ENCODE data around the gene PPP1R12A. TPM values are rescaled to one million over a fixed set of nuclear protein-coding genes. Genes with fewer than 3 reads are reported as not detected.

The PPP1R12A gene
- total and polyA plus RNA-seq, 9 of the 15 experiments (the other 6 are each of a cell fraction or from before 2014, with no cell fraction given), result 26.4 to 119 (median 53.3) TPM

DNA sequence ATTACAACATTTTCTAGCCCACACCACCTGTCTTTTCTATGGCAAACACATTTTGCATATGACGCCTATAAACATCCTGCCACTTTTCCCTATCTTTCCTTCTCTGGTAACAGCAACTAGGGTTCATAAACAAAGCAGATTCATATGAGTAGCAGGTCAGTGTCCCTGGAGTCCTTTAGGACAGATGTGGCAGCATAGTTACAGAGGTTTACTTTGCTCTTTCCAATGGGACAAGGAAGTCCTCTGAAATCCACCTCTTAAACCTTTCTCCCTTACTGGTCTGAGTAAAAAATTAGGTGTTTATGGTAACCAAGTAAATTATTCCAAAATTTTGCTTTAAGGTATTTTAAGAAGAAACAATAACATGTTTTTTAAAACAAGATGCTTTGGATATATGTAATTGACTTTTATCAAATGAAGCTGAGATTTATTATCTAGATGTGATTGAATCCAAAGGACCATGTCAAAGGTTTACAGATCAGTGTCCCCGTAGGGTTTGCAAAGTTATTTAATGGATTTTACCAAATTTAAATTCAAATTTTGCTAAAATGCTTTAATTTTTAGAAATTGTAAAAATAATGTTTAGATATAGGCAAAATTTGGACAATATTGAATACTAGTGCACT lies 164.9 kb downstream of the PPP1R12A start (continued):
- no peak for TF ChIP-seq ZNF589 (CRISPR knock-in tag; IDR thresholded peaks at IDR 0.05; ENCODE audit: low read depth)
- TF ChIP-seq, protein P1, sequence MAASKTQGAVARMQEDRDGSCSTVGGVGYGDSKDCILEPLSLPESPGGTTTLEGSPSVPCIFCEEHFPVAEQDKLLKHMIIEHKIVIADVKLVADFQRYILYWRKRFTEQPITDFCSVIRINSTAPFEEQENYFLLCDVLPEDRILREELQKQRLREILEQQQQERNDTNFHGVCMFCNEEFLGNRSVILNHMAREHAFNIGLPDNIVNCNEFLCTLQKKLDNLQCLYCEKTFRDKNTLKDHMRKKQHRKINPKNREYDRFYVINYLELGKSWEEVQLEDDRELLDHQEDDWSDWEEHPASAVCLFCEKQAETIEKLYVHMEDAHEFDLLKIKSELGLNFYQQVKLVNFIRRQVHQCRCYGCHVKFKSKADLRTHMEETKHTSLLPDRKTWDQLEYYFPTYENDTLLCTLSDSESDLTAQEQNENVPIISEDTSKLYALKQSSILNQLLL (CRISPR knock-in tag; IDR thresholded peaks at IDR 0.05; ENCODE audit: borderline replicate concordance), result no peak
- no peak for TF ChIP-seq CBX3 (IDR thresholded peaks at IDR 0.05; ENCODE audit: borderline replicate concordance in 1 of 2, low read length in 2 of 2)
- TF ChIP-seq CEBPG (CRISPR knock-in tag; IDR thresholded peaks at IDR 0.05), result no peak
- TF ChIP-seq CEBPG (tag; conservative IDR thresholded peaks at IDR 0.05 in 1 of 2, IDR thresholded peaks at IDR 0.05 in 1 of 2), result no peak
- no peak for TF ChIP-seq POLR3G (IDR thresholded peaks at IDR 0.05; ENCODE audit: extremely low read depth, insufficient read length, insufficient replicate concordance)
- TF ChIP-seq, protein P2, sequence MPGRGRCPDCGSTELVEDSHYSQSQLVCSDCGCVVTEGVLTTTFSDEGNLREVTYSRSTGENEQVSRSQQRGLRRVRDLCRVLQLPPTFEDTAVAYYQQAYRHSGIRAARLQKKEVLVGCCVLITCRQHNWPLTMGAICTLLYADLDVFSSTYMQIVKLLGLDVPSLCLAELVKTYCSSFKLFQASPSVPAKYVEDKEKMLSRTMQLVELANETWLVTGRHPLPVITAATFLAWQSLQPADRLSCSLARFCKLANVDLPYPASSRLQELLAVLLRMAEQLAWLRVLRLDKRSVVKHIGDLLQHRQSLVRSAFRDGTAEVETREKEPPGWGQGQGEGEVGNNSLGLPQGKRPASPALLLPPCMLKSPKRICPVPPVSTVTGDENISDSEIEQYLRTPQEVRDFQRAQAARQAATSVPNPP (IDR thresholded peaks at IDR 0.05; ENCODE audit: borderline replicate concordance, insufficient read depth, insufficient read length), result no peak
- TF ChIP-seq, protein P3, sequence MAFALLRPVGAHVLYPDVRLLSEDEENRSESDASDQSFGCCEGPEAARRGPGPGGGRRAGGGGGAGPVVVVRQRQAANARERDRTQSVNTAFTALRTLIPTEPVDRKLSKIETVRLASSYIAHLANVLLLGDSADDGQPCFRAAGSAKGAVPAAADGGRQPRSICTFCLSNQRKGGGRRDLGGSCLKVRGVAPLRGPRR (CRISPR knock-in tag; IDR thresholded peaks at IDR 0.05), result no peak
- peak; percentile 84; the same call in 1 of the 2 replicates for TF ChIP-seq POLR2AphosphoS2 (IDR thresholded peaks at IDR 0.05; ENCODE audit: low read length)

Data from K562 (cell line).